ENCODE data around the gene NEU3.
"Not testable (repeated sequence)": the region's sequence is repeated elsewhere in the genome, so short reads cannot be mapped to it uniquely, and the experiment has no call there.

Gene NEU3

GRCh38 chr11:75004215-75004614 is 15.5 kb downstream of the NEU3 start:
- Mint-ChIP-seq H3K36me3 (ENCODE audit: low read depth) (peaks cover 25% of the 10 kb centered on the region), H3K27me3 (ENCODE audit: low read depth) (no peaks in the 10 kb centered on the region), H3K4me3 (no peak overlapping the region), H3K4me1 (ENCODE audit: low read depth) (peaks cover 6% of the 10 kb centered on the region), H3K27ac (no peak overlapping the region), H3K9me3 (no peaks in the 10 kb centered on the region)

GRCh38 chr11:75011357-75011756 is 22.6 kb downstream of the NEU3 start:
- Mint-ChIP-seq H3K27me3 (ENCODE audit: low read depth) (no peaks in the 10 kb centered on the region), H3K27ac (no peak overlapping the region), H3K36me3 (ENCODE audit: low read depth) (peaks cover 17% of the 10 kb centered on the region), H3K9me3 (no peaks in the 10 kb centered on the region), H3K4me1 (ENCODE audit: low read depth) (no peaks in the 10 kb centered on the region), H3K4me3 (no peak overlapping the region)

- peaks cover 14% of the 10 kb centered on the region for H3K36me3 Mint-ChIP-seq (ENCODE audit: low read depth)
Observed at GRCh38 chr11:75011872-75012271, 23.1 kb downstream of the NEU3 start.

GRCh38 chr11:75013051-75013450 is 24.3 kb downstream of the NEU3 start:
- no peaks in the 10 kb centered on the region for H3K27me3 Mint-ChIP-seq (ENCODE audit: low read depth)
- peaks cover 8% of the 10 kb centered on the region for H3K36me3 Mint-ChIP-seq (ENCODE audit: low read depth)
- H3K4me1 Mint-ChIP-seq (ENCODE audit: low read depth) = no peaks in the 10 kb centered on the region
- H3K4me3 Mint-ChIP-seq = no peak overlapping the region
- H3K27ac Mint-ChIP-seq = no peak overlapping the region
- H3K9me3 Mint-ChIP-seq = no peaks in the 10 kb centered on the region

More at GRCh38 chr11:75011872-75012271, 23.1 kb downstream of the NEU3 start:
- no peak overlapping the region for H3K27ac Mint-ChIP-seq
- no peak overlapping the region for H3K4me3 Mint-ChIP-seq
- no peaks in the 10 kb centered on the region for H3K9me3 Mint-ChIP-seq
- no peaks in the 10 kb centered on the region for H3K27me3 Mint-ChIP-seq (ENCODE audit: low read depth)
- H3K4me1 Mint-ChIP-seq (ENCODE audit: low read depth) = no peaks in the 10 kb centered on the region

GRCh38 chr11:75014129-75014528 is 25.4 kb downstream of the NEU3 start:
- H3K27me3 Mint-ChIP-seq (ENCODE audit: low read depth) = no peaks in the 10 kb centered on the region
- H3K9me3 Mint-ChIP-seq = no peaks in the 10 kb centered on the region
- H3K27ac Mint-ChIP-seq = no peak overlapping the region
- H3K4me3 Mint-ChIP-seq = no peak overlapping the region
- H3K4me1 Mint-ChIP-seq (ENCODE audit: low read depth) = no peaks in the 10 kb centered on the region
- peaks cover 4% of the 10 kb centered on the region for H3K36me3 Mint-ChIP-seq (ENCODE audit: low read depth)

GRCh38 chr11:75019200-75019599 is 30.5 kb downstream of the NEU3 start:
- not testable (repeated sequence) for H3K4me1 Mint-ChIP-seq (ENCODE audit: low read depth); H3K27ac Mint-ChIP-seq; H3K9me3 Mint-ChIP-seq; H3K27me3 Mint-ChIP-seq (ENCODE audit: low read depth); H3K36me3 Mint-ChIP-seq (ENCODE audit: low read depth); H3K4me3 Mint-ChIP-seq

GRCh38 chr11:75020328-75020727 is 31.6 kb downstream of the NEU3 start:
- not testable (repeated sequence) for H3K4me3 Mint-ChIP-seq; H3K27me3 Mint-ChIP-seq (ENCODE audit: low read depth); H3K36me3 Mint-ChIP-seq (ENCODE audit: low read depth); H3K4me1 Mint-ChIP-seq (ENCODE audit: low read depth); H3K27ac Mint-ChIP-seq; H3K9me3 Mint-ChIP-seq

GRCh38 chr11:75022296-75022695 is 33.6 kb downstream of the NEU3 start:
- H3K4me1 Mint-ChIP-seq (ENCODE audit: low read depth) = no peaks in the 10 kb centered on the region
- H3K36me3 Mint-ChIP-seq (ENCODE audit: low read depth) = no peaks in the 10 kb centered on the region
- H3K27ac Mint-ChIP-seq = no peak overlapping the region
- H3K27me3 Mint-ChIP-seq (ENCODE audit: low read depth) = no peaks in the 10 kb centered on the region
- no peaks in the 10 kb centered on the region for H3K9me3 Mint-ChIP-seq
- H3K4me3 Mint-ChIP-seq = no peak overlapping the region

- H3K36me3 Mint-ChIP-seq (ENCODE audit: low read depth) = no peaks in the 10 kb centered on the region
- no peaks in the 10 kb centered on the region for H3K4me1 Mint-ChIP-seq (ENCODE audit: low read depth)
- H3K9me3 Mint-ChIP-seq = no peaks in the 10 kb centered on the region
- H3K27me3 Mint-ChIP-seq (ENCODE audit: low read depth) = no peaks in the 10 kb centered on the region
- H3K4me3 Mint-ChIP-seq = no peak overlapping the region
- H3K27ac Mint-ChIP-seq = no peak overlapping the region
Observed at GRCh38 chr11:75022759-75023396, 34.1 kb downstream of the NEU3 start.

GRCh38 chr11:75023446-75024067 is 34.8 kb downstream of the NEU3 start:
- Mint-ChIP-seq H3K9me3 (no peaks in the 10 kb centered on the region), H3K27ac (no peak overlapping the region), H3K4me1 (ENCODE audit: low read depth) (no peaks in the 10 kb centered on the region), H3K27me3 (ENCODE audit: low read depth) (no peaks in the 10 kb centered on the region), H3K36me3 (ENCODE audit: low read depth) (no peaks in the 10 kb centered on the region), H3K4me3 (no peak overlapping the region)

GRCh38 chr11:75024068-75024449 is 35.3 kb downstream of the NEU3 start:
- Mint-ChIP-seq H3K27ac (no peak overlapping the region), H3K36me3 (ENCODE audit: low read depth) (no peaks in the 10 kb centered on the region), H3K9me3 (no peaks in the 10 kb centered on the region), H3K4me3 (no peak overlapping the region), H3K27me3 (ENCODE audit: low read depth) (no peaks in the 10 kb centered on the region), H3K4me1 (ENCODE audit: low read depth) (no peaks in the 10 kb centered on the region)

GRCh38 chr11:75024764-75025211 is 36.1 kb downstream of the NEU3 start:
- Mint-ChIP-seq H3K36me3 (ENCODE audit: low read depth) (no peaks in the 10 kb centered on the region), H3K27ac (no peak overlapping the region), H3K9me3 (no peaks in the 10 kb centered on the region), H3K4me3 (no peak overlapping the region), H3K4me1 (ENCODE audit: low read depth) (no peaks in the 10 kb centered on the region), H3K27me3 (ENCODE audit: low read depth) (no peaks in the 10 kb centered on the region)

- no peaks in the 10 kb centered on the region for H3K9me3 Mint-ChIP-seq
Observed at GRCh38 chr11:75025561-75025960, 36.8 kb downstream of the NEU3 start.

GRCh38 chr11:75028321-75028720 is 39.6 kb downstream of the NEU3 start:
- Mint-ChIP-seq H3K27ac (no peak overlapping the region), H3K27me3 (ENCODE audit: low read depth) (no peaks in the 10 kb centered on the region), H3K9me3 (no peaks in the 10 kb centered on the region)

More at GRCh38 chr11:75025561-75025960, 36.8 kb downstream of the NEU3 start:
- Mint-ChIP-seq H3K27me3 (ENCODE audit: low read depth) (no peaks in the 10 kb centered on the region), H3K4me3 (no peak overlapping the region), H3K36me3 (ENCODE audit: low read depth) (no peaks in the 10 kb centered on the region), H3K4me1 (ENCODE audit: low read depth) (no peaks in the 10 kb centered on the region), H3K27ac (no peak overlapping the region)

GRCh38 chr11:75028724-75029123 is 40.0 kb downstream of the NEU3 start:
- H3K4me1 Mint-ChIP-seq (ENCODE audit: low read depth) = no peaks in the 10 kb centered on the region
- no peaks in the 10 kb centered on the region for H3K36me3 Mint-ChIP-seq (ENCODE audit: low read depth)
- H3K9me3 Mint-ChIP-seq = no peaks in the 10 kb centered on the region

More at GRCh38 chr11:75028321-75028720, 39.6 kb downstream of the NEU3 start:
- no peak overlapping the region for H3K4me3 Mint-ChIP-seq
- H3K36me3 Mint-ChIP-seq (ENCODE audit: low read depth) = no peaks in the 10 kb centered on the region
- H3K4me1 Mint-ChIP-seq (ENCODE audit: low read depth) = no peaks in the 10 kb centered on the region

More at GRCh38 chr11:75028724-75029123, 40.0 kb downstream of the NEU3 start:
- H3K27me3 Mint-ChIP-seq (ENCODE audit: low read depth) = no peaks in the 10 kb centered on the region
- no peak overlapping the region for H3K4me3 Mint-ChIP-seq
- no peak overlapping the region for H3K27ac Mint-ChIP-seq
